HepG2 (cell line): Measurements from ENCODE around the gene HSPA4L. TPM values are rescaled to one million over a fixed set of nuclear protein-coding genes. Genes with fewer than 3 reads are reported as not detected.
A peak's percentile ranks its signal among the peaks of the same experiment; 100 is the strongest.

Experiments
- ATAC-seq: fragments of 200-7000 bp; cut with Tn5 transposase; 3 replicates; pipeline ENCODE4 v1.9.1; 2020; ENCODE audit warnings: mild to moderate bottlenecking, moderate library complexity
- BruUV-seq: library from RNA; stranded (reverse); fragments of 400-500 nt; replicated peaks from 2 replicates; lab custom pipeline; 2021; lab: Mats Ljungman, UMichigan
- CTCF ChIA-PET: fragments of 300-600 bp; formaldehyde crosslinking; extraction: SDS; loops from one replicate; lab custom pipeline; 2021; ENCODE audit warnings: low total read pairs, inconsistent platforms, low intra/inter-chr PET ratio; lab: Yijun Ruan, JAX
- POLR2A ChIA-PET: fragments of 350-600 bp; sonication (Branson Sonifier 250); formaldehyde crosslinking; loops from one replicate; lab custom pipeline; 2020; ENCODE audit warnings: antibody characterized with exemption, inconsistent platforms; lab: Yijun Ruan, JAX
- DNase-seq: peaks from one replicate; pipeline ENCODE4 v3.0.0-alpha.2; 2015; ENCODE audit warnings: low spot score
- FAIRE-seq: peaks from 3 replicates; lab custom pipeline; 2011; peaks lifted over from hg19 to GRCh38; lab: Jason Lieb, UNC
- H2AFZ ChIP-seq: one replicate; pipeline ENCODE4 v1.6.1; 2011; ENCODE audit warnings: low read length, inconsistent platforms
- H3K27ac ChIP-seq: fragments of 300-600 bp; 3 replicates; pipeline ENCODE4 v1.8.0; 2011; ENCODE audit warnings: mixed run types, mild to moderate bottlenecking, mixed read lengths, low read length, inconsistent platforms; ENCODE audit not compliant: insufficient read depth; ENCODE audit errors: extremely low read length
- H3K27me3 ChIP-seq, 2 experiments: fragments of 200-600 bp in 1 of 2; 2 replicates in 1 of 2; 3 replicates in 1 of 2; pipeline versions ENCODE4 v1.6.0 to v1.8.0; 2011; ENCODE audit warnings: low read length in 2 of 2, mild to moderate bottlenecking in 2 of 2, moderate library complexity in 2 of 2, inconsistent platforms in 1 of 2; ENCODE audit not compliant: insufficient read depth in 2 of 2, control insufficient read depth in 1 of 2
- H3K36me3 ChIP-seq, 2 experiments: fragments of 200-600 bp in 1 of 2; replicated peaks in 1 of 2; 2 replicates in 1 of 2; 3 replicates in 1 of 2; pipeline versions ENCODE4 v1.5.1 to v1.8.0; 2011; ENCODE audit warnings: low read length in 2 of 2, inconsistent platforms in 1 of 2; ENCODE audit not compliant: insufficient read depth in 2 of 2, control insufficient read depth in 1 of 2
- H3K4me1 ChIP-seq: 2 replicates; pipeline ENCODE4 v1.5.1; 2012; ENCODE audit warnings: low read length, inconsistent platforms; ENCODE audit not compliant: insufficient read depth
- H3K4me2 ChIP-seq: 2 replicates; pipeline ENCODE4 v1.6.0; 2011; ENCODE audit warnings: low read depth, low read length, inconsistent platforms
- H3K4me3 ChIP-seq, 3 experiments: fragments of 200-600 bp in 1 of 3; sonication (generic), shearing (Covaris generic) in 1 of 3; replicated peaks in 1 of 3; 2 replicates each; pipeline ENCODE4 v1.5.1; 2011 to 2016; ENCODE audit warnings: low read length in 3 of 3, inconsistent platforms in 2 of 3, low read depth in 2 of 3, mild to moderate bottlenecking in 2 of 3, control low read depth in 1 of 3, mixed read lengths in 1 of 3; ENCODE audit not compliant: insufficient read depth in 1 of 3
- H3K79me2 ChIP-seq: one replicate; pipeline ENCODE4 v1.6.1; 2011; ENCODE audit warnings: low read length, inconsistent platforms; ENCODE audit not compliant: insufficient read depth
- H3K9ac ChIP-seq: 2 replicates; pipeline ENCODE4 v1.6.0; 2011; ENCODE audit warnings: mild to moderate bottlenecking, low read depth, low read length, inconsistent platforms; ENCODE audit not compliant: insufficient read depth
- H3K9me3 ChIP-seq: 2 replicates; pipeline ENCODE4 v1.5.1; 2012; ENCODE audit warnings: mild to moderate bottlenecking, low read length
- H4K20me1 ChIP-seq: 2 replicates; pipeline ENCODE4 v1.6.0; 2011; ENCODE audit warnings: inconsistent platforms, mild to moderate bottlenecking, low read length, moderate library complexity; ENCODE audit not compliant: insufficient read depth
- ELK4 ChIP-seq: sonication (generic); formaldehyde crosslinking; IDR thresholded peaks from 2 replicates; pipeline ENCODE4 v1.9.0; 2021; ENCODE audit warnings: missing genetic modification reagents, borderline replicate concordance
- EP300 ChIP-seq, 3 experiments: sonication (generic) in 1 of 3; formaldehyde crosslinking in 1 of 3; IDR thresholded peaks; 2 replicates each; pipeline versions ENCODE4 v1.5.1 to v1.6.1; 2011 to 2020; ENCODE audit warnings: low read depth in 2 of 3, low read length in 2 of 3, borderline replicate concordance in 1 of 3, improper control_type of control experiment in 1 of 3, mild to moderate bottlenecking in 1 of 3, missing genetic modification reagents in 1 of 3, moderate library complexity in 1 of 3
- FOXM1 ChIP-seq: sonication (generic); formaldehyde crosslinking; IDR thresholded peaks from 2 replicates; pipeline ENCODE4 v1.5.0; 2020; ENCODE audit warnings: missing genetic modification reagents
- HCFC1 ChIP-seq: fragments of 150-350 bp; IDR thresholded peaks from 2 replicates; pipeline ENCODE4 v1.6.1; 2014; ENCODE audit warnings: low read depth, low read length
- HOXD1 ChIP-seq: sonication (generic); formaldehyde crosslinking; IDR thresholded peaks from 2 replicates; pipeline ENCODE4 v1.5.0; 2020; ENCODE audit warnings: missing genetic modification reagents
- JDP2 ChIP-seq: sonication (generic); formaldehyde crosslinking; IDR thresholded peaks from 2 replicates; pipeline ENCODE4 v1.8.1; 2022; ENCODE audit warnings: missing genetic modification reagents, borderline replicate concordance
- MLX ChIP-seq: IDR thresholded peaks from 2 replicates; pipeline ENCODE4 v1.6.1; 2016
- REL ChIP-seq: sonication (generic); formaldehyde crosslinking; conservative IDR thresholded peaks from 2 replicates; pipeline ENCODE4 v1.8.0; 2022; ENCODE audit warnings: mild to moderate bottlenecking, missing genetic modification reagents, moderate library complexity
- TFDP1 ChIP-seq: IDR thresholded peaks from 2 replicates; pipeline ENCODE4 v1.6.1; 2016; ENCODE audit warnings: missing compliant biosample characterization, missing genetic modification reagents, borderline replicate concordance
- ZNF441 ChIP-seq: sonication (generic); formaldehyde crosslinking; IDR thresholded peaks from 2 replicates; pipeline ENCODE4 v1.7.0; 2021; ENCODE audit warnings: missing genetic modification reagents, borderline replicate concordance
- ZNF616 ChIP-seq: sonication (generic); formaldehyde crosslinking; IDR thresholded peaks from 2 replicates; pipeline ENCODE4 v1.5.0; 2020; ENCODE audit warnings: low read depth, mild to moderate bottlenecking, missing genetic modification reagents
- whole genome bisulfite sequencing: methylation state at CpG from one replicate; pipeline ENCODE4 v1.1.6; 2017; ENCODE audit warnings: low lambda C conversion rate; 5-methylcytosine and 5-hydroxymethylcytosine counted together
- in situ Hi-C: cut with HindIII; loops from 2 replicates; pipeline ENCODE4 v1.10.0; 2017; ENCODE audit warnings: low pct_unique_long_range_greater_than_20kb; ENCODE audit not compliant: extremely low pct_ligation_motif_present
- intact Hi-C: fragments of 100-400 bp; cut with micrococcal nuclease; formaldehyde crosslinking; loops from one replicate; pipeline ENCODE4 v1.10.0; 2022; ENCODE audit not compliant: unreplicated experiment
- polyA plus RNA-seq, 8 experiments: library from polyadenylated mRNA; depleted of rRNA in 3 of 8; stranded (reverse) in 7 of 8; unstranded in 1 of 8; fragments of >200 nt; fragmentation: Illumina TruSeq in 4 of 8; extraction: Trizol in 4 of 8; gene quantifications; 2 replicates each; pipeline versions ENCODE4 v1.2.1 to v1.2.3, GENCODE V29; 2011 to 2016; ENCODE audit warnings: low read depth in 4 of 8, missing spikeins in 1 of 8, mixed read lengths in 1 of 8; ENCODE audit not compliant: insufficient read depth in 1 of 8
- total RNA-seq, 5 experiments: library from RNA; depleted of rRNA; stranded (reverse); fragments of >200 nt; fragmentation: Illumina TruSeq; extraction: Trizol; gene quantifications; 2 replicates each; pipeline ENCODE4 v1.2.3, GENCODE V29; 2016; ENCODE audit warnings: low read depth in 1 of 5

Gene HSPA4L
- total and polyA plus RNA-seq, 2 of the 13 experiments (the other 11 are each of a cell fraction or from before 2014, with no cell fraction given): 3.7 to 31.5 TPM

GRCh38 chr4:127844601-127845116 is 62.5 kb downstream of the HSPA4L start:
- peaks cover 10% of the 10 kb centered on the region; the same call in 1 of the 2 replicates for H3K9me3 ChIP-seq
- 93% methylated on average over 5 of the region's 5 CpGs for WGBS
- DNase-seq: no peak
- no peak for TF ChIP-seq HCFC1
- TF ChIP-seq FOXM1: no peak
- TF ChIP-seq REL (CRISPR knock-in tag): no peak
- TF ChIP-seq TFDP1 (CRISPR knock-in tag): no peak
- no peak for TF ChIP-seq EP300 (IDR thresholded peaks at IDR 0.05; ENCODE audit: low read depth in 2 of 2, low read length in 2 of 2)
- TF ChIP-seq EP300 (CRISPR knock-in tag; IDR thresholded peaks at IDR 0.05; ENCODE audit: borderline replicate concordance): no peak
- TF ChIP-seq ZNF616 (CRISPR knock-in tag): no peak
- TF ChIP-seq JDP2 (CRISPR knock-in tag): no peak
- TF ChIP-seq ZNF441 (CRISPR knock-in tag): no peak
- no peak for TF ChIP-seq MLX (CRISPR knock-in tag)
- no peak for TF ChIP-seq HOXD1 (CRISPR knock-in tag)
- TF ChIP-seq ELK4 (CRISPR knock-in tag): no peak
- TF ChIP-seq, all 625 proteins: peak for 0
- in situ Hi-C loops: no loop called here
- Histone ChIP-seq H3K9ac (no peak overlapping the region), H3K4me1 (no peaks in the 10 kb centered on the region), H3K4me3 (no peak overlapping the region), H3K27me3 (no peaks in the 10 kb centered on the region), H3K4me2 (no peak overlapping the region), H3K36me3 (no peaks in the 10 kb centered on the region), H2AFZ (no peak overlapping the region), H3K79me2 (no peaks in the 10 kb centered on the region), H4K20me1 (no peaks in the 10 kb centered on the region), H3K27ac (no peak overlapping the region)
- ATAC-seq (peak; percentile 36), FAIRE-seq (no peak)
- POLR2A ChIA-PET: no interaction called here
- CTCF ChIA-PET: no interaction called here
- BruUV-seq: no TSS peak
- intact Hi-C loops: no loop called here
